Kidney (tissue), 14 donors: ENCODE data around the gene CYB561D2. TPM values are rescaled to one million over a fixed set of nuclear protein-coding genes. Genes with fewer than 3 reads are reported as not detected.
A peak's percentile ranks its signal among the peaks of the same experiment; 100 is the strongest.

ENCODE experiments used
- DNase-seq, 5 donors: peaks; one replicate each; pipeline ENCODE4 v3.0.0-alpha.2; 2013 to 2020
- FAIRE-seq: peaks from 2 replicates; lab custom pipeline; 2012; peaks lifted over from hg19 to GRCh38; lab: Jason Lieb, UNC
- H3K27ac ChIP-seq, 2 donors: one replicate each; pipeline ENCODE4 v1.7.0; 2013; ENCODE audit warnings: low read depth in 2 of 2, low read length in 2 of 2, inconsistent platforms in 1 of 2
- H3K27me3 ChIP-seq: one replicate; pipeline ENCODE4 v1.7.1; 2013; ENCODE audit warnings: low read length, inconsistent platforms; ENCODE audit not compliant: control insufficient read depth, insufficient read depth
- H3K36me3 ChIP-seq, 3 donors: one replicate each; pipeline versions ENCODE4 v1.7.0 to v1.7.1; 2013; ENCODE audit warnings: low read length in 3 of 3, control low read depth in 1 of 3, inconsistent platforms in 1 of 3; ENCODE audit not compliant: insufficient read depth in 3 of 3, control insufficient read depth in 2 of 3
- H3K4me1 ChIP-seq, 3 donors: one replicate each; pipeline versions ENCODE4 v1.7.0 to v1.7.1; 2013; ENCODE audit warnings: low read length in 3 of 3, inconsistent platforms in 1 of 3, low read depth in 1 of 3; ENCODE audit not compliant: control insufficient read depth in 2 of 3, insufficient read depth in 2 of 3
- H3K4me3 ChIP-seq, 3 donors: one replicate each; pipeline versions ENCODE4 v1.7.0 to v1.8.1; 2013; ENCODE audit warnings: low read length in 3 of 3, control low read depth in 1 of 3, inconsistent platforms in 1 of 3
- H3K9ac ChIP-seq, 3 donors: one replicate each; pipeline versions ENCODE4 v1.7.0 to v1.7.1; 2013; ENCODE audit warnings: low read length in 3 of 3, control low read depth in 1 of 3, inconsistent platforms in 1 of 3
- H3K9me3 ChIP-seq, 3 donors: one replicate each; pipeline versions ENCODE4 v1.7.0 to v1.7.1; 2013; ENCODE audit warnings: low read length in 3 of 3, control low read depth in 1 of 3, inconsistent platforms in 1 of 3; ENCODE audit not compliant: control insufficient read depth in 2 of 3, insufficient read depth in 1 of 3
- CTCF ChIP-seq: IDR thresholded peaks from 3 replicates; pipeline ENCODE4 v1.5.1; 2012; ENCODE audit warnings: mild to moderate bottlenecking, moderate library complexity, borderline replicate concordance; ENCODE audit not compliant: insufficient read depth; ENCODE audit errors: extremely low read depth
- intact Hi-C: fragments of 100-400 bp; cut with DNase I; formaldehyde crosslinking; loops from one replicate; pipeline ENCODE4 v1.11.1; 2022
- polyA plus RNA-seq: library from polyadenylated mRNA; stranded (reverse); fragments of 350-450 nt; fragmentation: Illumina TruSeq; extraction: RNeasy Lipid Tissue Mini Kit (QIAGEN cat#74804); gene quantifications from one replicate; pipeline ENCODE4 v1.2.3, GENCODE V29; 2014; ENCODE audit warnings: low read depth, low replicate concordance; ENCODE audit not compliant: insufficient read depth
- total RNA-seq: library from RNA; stranded (reverse); fragmentation: NEBNext Ultra II Directional; extraction: Animal tissue kit (Norgen Biotek cat#: 25700); gene quantifications from one replicate; pipeline ENCODE4 v1.2.1, GENCODE V29; 2021
- donor health status: control.
- donor health status: control.
- donor health status: control.
- donor health status: control.
- donor health status: control.
- donor health status: DM: yes; HTN: yes; CAD: no.
- donor health status: Normal renal cell carcinoma (clear cell type).

The CYB561D2 gene
- total and polyA plus RNA-seq, 2 donors from 2014 or later = 28.5 to 38.8 TPM

- intact Hi-C loops = no loop called here
- FAIRE-seq (no peak), DNase-seq (no peak)
- Histone ChIP-seq H3K9ac (no peak overlapping the region), H3K4me3 (peak overlapping the region in 1 of 3 donors; percentile 13), H3K36me3 (peaks cover 6 to 18% (median 14%) of the 10 kb centered on the region in 3 donors), H3K27me3 (no peaks in the 10 kb centered on the region), H3K9me3 (no peaks in the 10 kb centered on the region), H3K27ac (no peak overlapping the region), H3K4me1 (peaks cover 3 to 40% (median 20%) of the 10 kb centered on the region in 3 donors)
- TF ChIP-seq CTCF = no peak
Measured at GRCh38 chr3:50318163-50318562, 32.5 kb upstream of the CYB561D2 start.

- Histone ChIP-seq H3K36me3 (peaks cover 6 to 18% (median 14%) of the 10 kb centered on the region in 3 donors), H3K4me3 (peak overlapping the region in 2 of 3 donors; percentile 13 to 16), H3K27me3 (no peaks in the 10 kb centered on the region), H3K4me1 (peaks cover 3 to 42% (median 21%) of the 10 kb centered on the region in 3 donors), H3K27ac (peak overlapping the region in 1 of 2 donors; percentile 39), H3K9me3 (no peaks in the 10 kb centered on the region), H3K9ac (peak overlapping the region in 1 of 3 donors; percentile 16)
- TF ChIP-seq CTCF = no peak
- intact Hi-C loops = no loop called here
- DNase-seq (no peak), FAIRE-seq (no peak)
Measured at GRCh38 chr3:50318615-50319014, 32.0 kb upstream of the CYB561D2 start.

GRCh38 chr3:50319181-50319893 is 31.3 kb upstream of the CYB561D2 start:
- Histone ChIP-seq H3K27ac (no peak overlapping the region), H3K9ac (peak overlapping the region in 2 of 3 donors; percentile 12 to 99), H3K4me3 (peak overlapping the region; percentile 2 to 98 (median 97)), H3K4me1 (peaks cover 3 to 49% (median 29%) of the 10 kb centered on the region in 3 donors), H3K9me3 (no peaks in the 10 kb centered on the region), H3K27me3 (no peaks in the 10 kb centered on the region), H3K36me3 (peaks cover 6 to 21% (median 14%) of the 10 kb centered on the region in 3 donors)
- intact Hi-C loops = no loop called here
- TF ChIP-seq CTCF = no peak
- FAIRE-seq = no peak
- DNase-seq = peak in 1 of 5 donors; percentile 56
